Measurements from ENCODE around the gene NOL7.

The NOL7 gene

GRCh38 chr6:13667655-13668054, 52.5 kb downstream of the NOL7 start:
- TF ChIP-seq TAF1 (IDR thresholded peaks at IDR 0.05; ENCODE audit: borderline replicate concordance, insufficient read depth, low read length) (no peak), POLR2AphosphoS5 (IDR thresholded peaks at IDR 0.05; ENCODE audit: low read depth, low read length) (no peak), FOXP2 (optimal IDR thresholded peaks at IDR 0.05; ENCODE audit: borderline replicate concordance, extremely low read depth, extremely low read length, insufficient read depth) (no peak), REST (IDR thresholded peaks at IDR 0.05; ENCODE audit: insufficient read depth in 1 of 2, low read depth in 2 of 2, low read length in 2 of 2) (no peak), SIN3A (IDR thresholded peaks at IDR 0.05; ENCODE audit: borderline replicate concordance, insufficient read depth, low read length) (no peak)

GRCh38 chr6:13668291-13668928, 53.3 kb downstream of the NOL7 start:
- TF ChIP-seq REST (IDR thresholded peaks at IDR 0.05; ENCODE audit: insufficient read depth in 1 of 2, low read depth in 2 of 2, low read length in 2 of 2) (no peak), TAF1 (IDR thresholded peaks at IDR 0.05; ENCODE audit: borderline replicate concordance, insufficient read depth, low read length) (no peak), SIN3A (IDR thresholded peaks at IDR 0.05; ENCODE audit: borderline replicate concordance, insufficient read depth, low read length) (no peak), POLR2AphosphoS5 (IDR thresholded peaks at IDR 0.05; ENCODE audit: low read depth, low read length) (no peak), FOXP2 (optimal IDR thresholded peaks at IDR 0.05; ENCODE audit: borderline replicate concordance, extremely low read depth, extremely low read length, insufficient read depth) (no peak)

GRCh38 chr6:13669476-13669875, 54.3 kb downstream of the NOL7 start:
- TF ChIP-seq POLR2AphosphoS5 (IDR thresholded peaks at IDR 0.05; ENCODE audit: low read depth, low read length) (no peak), FOXP2 (optimal IDR thresholded peaks at IDR 0.05; ENCODE audit: borderline replicate concordance, extremely low read depth, extremely low read length, insufficient read depth) (no peak), TAF1 (IDR thresholded peaks at IDR 0.05; ENCODE audit: borderline replicate concordance, insufficient read depth, low read length) (no peak), SIN3A (IDR thresholded peaks at IDR 0.05; ENCODE audit: borderline replicate concordance, insufficient read depth, low read length) (no peak), REST (IDR thresholded peaks at IDR 0.05; ENCODE audit: insufficient read depth in 1 of 2, low read depth in 2 of 2, low read length in 2 of 2) (no peak)

Data from PFSK-1 (cell line).